IPS DF 19.7 (cell line): ENCODE data around the gene BHLHA15.

Source experiments
- DNase-seq: peaks from one replicate; pipeline ENCODE4 v3.0.0-alpha.2; 2013; ENCODE audit warnings: low read depth, low spot score

The BHLHA15 gene

DNA sequence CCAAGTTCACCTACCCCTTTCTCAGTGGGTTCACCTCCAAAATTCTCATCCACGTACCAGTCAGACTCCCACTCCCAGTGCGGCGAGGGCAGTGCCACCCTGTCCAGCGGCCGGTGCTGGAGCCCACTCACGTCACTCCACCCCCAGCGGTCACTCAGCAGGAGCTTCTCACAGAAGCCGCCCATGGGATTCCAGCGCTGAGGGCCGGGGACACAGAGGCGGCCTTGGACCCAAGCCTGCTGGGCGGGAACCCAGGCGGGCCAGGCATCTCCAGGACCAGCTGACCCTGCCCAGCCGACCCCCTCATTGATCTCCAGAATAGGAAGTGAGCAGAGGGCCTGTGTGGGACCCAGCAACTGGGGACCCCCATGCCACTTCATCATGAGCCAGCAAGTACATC, 33.6 kb downstream of the BHLHA15 start:
- DNase-seq, result no peak

- no peak for DNase-seq
These were observed 36.9 kb downstream of the BHLHA15 start for GRCh38 chr7:98248156-98248555.

GRCh38 chr7:98249106-98249505, 37.9 kb downstream of the BHLHA15 start:
- no peak for DNase-seq

DNA sequence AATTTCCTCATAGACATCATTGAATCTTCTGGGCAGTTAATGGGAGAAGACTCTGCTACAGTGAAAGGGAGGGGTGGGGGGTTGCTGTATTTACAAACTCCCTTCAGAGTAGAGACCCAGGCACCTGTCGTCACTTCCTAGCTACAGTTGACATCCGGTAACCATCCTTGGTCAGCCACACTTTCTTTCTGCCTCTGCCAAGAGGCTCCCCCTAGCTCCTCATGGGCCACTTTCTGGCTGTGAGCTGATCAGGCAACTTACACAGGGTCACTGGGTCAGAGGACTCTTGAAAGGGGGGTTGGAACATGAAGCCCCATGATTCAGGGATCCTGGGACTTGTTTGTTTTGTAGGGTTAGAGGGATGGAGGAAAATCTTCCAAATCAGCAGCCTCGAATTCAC, 39.5 kb downstream of the BHLHA15 start:
- DNase-seq, result no peak

- no peak for DNase-seq
These were observed 40.0 kb downstream of the BHLHA15 start for GRCh38 chr7:98251231-98251600.

- DNase-seq, result peak; percentile 73
These were observed 40.6 kb downstream of the BHLHA15 start, which contains the start of gene TECPR1 for GRCh38 chr7:98251601-98252424. TECPR1 (minus strand) TSS chr7:98252232; CDS start chr7:98246146, 6,086 bp downstream.

DNA sequence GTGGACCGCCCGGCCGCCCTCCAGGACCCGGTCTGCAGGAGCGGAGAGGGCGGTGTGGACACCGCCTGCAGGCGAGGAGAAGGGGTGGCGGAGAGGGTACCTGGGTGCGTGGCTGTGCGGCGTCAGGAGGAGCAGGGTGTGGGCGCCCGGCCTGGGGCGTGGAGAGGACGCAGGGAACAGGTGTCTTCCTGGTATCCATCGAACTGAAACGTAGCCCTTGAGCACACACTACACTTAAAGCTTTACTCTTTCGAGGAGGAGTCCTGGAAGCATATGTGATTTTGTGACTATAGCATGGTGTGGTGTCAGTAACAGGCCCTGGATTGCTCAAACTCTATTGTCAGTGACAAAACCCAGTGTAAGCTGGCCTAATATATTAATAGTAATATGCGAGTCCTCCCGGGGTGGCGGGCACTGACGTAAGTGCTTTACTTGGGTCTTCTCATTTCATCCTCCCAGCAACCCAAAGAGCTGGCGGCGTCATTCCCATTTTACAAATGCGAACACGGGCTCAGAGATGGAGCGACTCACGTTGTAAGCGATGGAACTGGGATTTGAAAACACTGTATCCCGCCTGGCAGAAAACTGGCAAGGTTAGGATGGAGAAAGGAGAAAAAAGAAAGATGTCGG, 41.3 kb downstream of the BHLHA15 start:
- DNase-seq, result no peak

DNA sequence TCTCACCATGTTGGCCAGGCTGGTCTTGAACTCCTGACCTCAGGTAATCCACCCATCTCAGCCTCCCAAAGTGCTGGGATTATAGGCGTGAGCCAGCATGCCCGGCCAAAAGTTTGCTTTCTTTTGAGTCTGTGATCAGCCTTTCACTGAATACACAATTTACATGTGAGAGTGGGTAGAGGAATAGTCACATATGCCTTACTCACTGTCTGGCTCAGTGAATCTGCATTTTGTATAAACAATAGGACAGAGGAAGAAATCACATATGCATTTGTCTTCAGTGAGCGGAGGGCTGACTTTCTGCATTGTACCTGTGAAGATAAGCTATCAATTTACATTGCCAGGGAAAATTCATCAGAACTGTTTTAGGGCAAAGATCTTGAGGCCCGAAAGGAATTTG, 43.3 kb downstream of the BHLHA15 start:
- no peak for DNase-seq

DNA sequence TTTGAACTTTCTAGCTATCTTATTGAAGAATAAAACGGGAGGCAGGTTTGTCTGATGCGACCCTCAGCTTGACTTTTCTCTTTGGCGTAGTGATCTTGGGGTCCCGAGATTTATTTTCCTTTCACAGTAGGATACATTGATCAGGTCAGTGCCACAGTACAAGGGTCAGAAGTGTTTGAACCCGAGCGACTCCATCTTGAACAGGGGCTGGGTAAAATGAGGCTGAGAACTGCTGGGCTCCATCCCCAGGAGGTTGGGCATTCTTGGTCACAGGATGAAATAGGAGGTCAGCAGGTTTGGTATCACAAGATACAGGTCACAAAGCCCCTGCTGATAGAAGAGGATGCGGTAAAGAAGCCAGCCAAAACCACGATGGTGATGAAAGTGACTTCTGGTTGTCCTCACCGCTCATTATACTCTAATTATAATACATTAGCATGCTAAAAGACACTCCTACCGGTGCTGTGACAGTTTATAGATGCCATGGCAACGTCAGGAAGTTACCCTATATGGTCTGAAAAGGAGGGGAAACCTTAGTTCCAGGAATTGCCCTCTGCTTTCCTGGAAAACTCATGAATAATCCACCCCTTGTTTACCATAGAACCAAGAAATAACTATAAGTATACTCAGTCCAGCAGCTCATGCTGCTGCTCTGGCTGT, 43.8 kb downstream of the BHLHA15 start:
- DNase-seq, result no peak

GRCh38 chr7:98256431-98256830, 45.2 kb downstream of the BHLHA15 start:
- no peak for DNase-seq

GRCh38 chr7:98257701-98258100, 46.5 kb downstream of the BHLHA15 start:
- no peak for DNase-seq
